GM23248 (cell line): Measurements from ENCODE around the gene PIGX. TPM values are rescaled to one million over a fixed set of nuclear protein-coding genes. Genes with fewer than 3 reads are reported as not detected.
A peak's percentile ranks its signal among the peaks of the same experiment; 100 is the strongest.

Experiments
- DNase-seq: peaks from one replicate; pipeline ENCODE4 v3.0.0-alpha.2; 2015
- H2AFZ ChIP-seq: fragments of 200-600 bp; sonication (generic); 2 replicates; pipeline ENCODE4 v1.6.1; 2016; ENCODE audit warnings: antibody characterized with exemption
- H3F3A ChIP-seq: fragments of 200-600 bp; sonication (generic); 2 replicates; pipeline ENCODE4 v1.6.1; 2016; ENCODE audit warnings: mild to moderate bottlenecking, antibody characterized with exemption, mixed run types; ENCODE audit not compliant: insufficient read depth
- H3K27ac ChIP-seq: fragments of 200-600 bp; sonication (generic); 2 replicates; pipeline ENCODE4 v1.5.1; 2016; ENCODE audit warnings: mild to moderate bottlenecking
- H3K27me3 ChIP-seq: fragments of 200-600 bp; sonication (generic); replicated peaks from 2 replicates; pipeline ENCODE4 v1.6.1; 2016; ENCODE audit warnings: mild to moderate bottlenecking; ENCODE audit not compliant: insufficient read depth
- H3K36me3 ChIP-seq: fragments of 200-600 bp; sonication (generic); 2 replicates; pipeline ENCODE4 v1.6.1; 2016; ENCODE audit warnings: low read depth, mild to moderate bottlenecking
- H3K4me1 ChIP-seq: fragments of 200-600 bp; sonication (generic); 2 replicates; pipeline ENCODE4 v1.6.1; 2016; ENCODE audit warnings: mild to moderate bottlenecking; ENCODE audit not compliant: insufficient read depth
- H3K4me2 ChIP-seq: fragments of 200-600 bp; sonication (generic); one replicate; pipeline ENCODE4 v1.6.1; 2016; ENCODE audit warnings: mild to moderate bottlenecking; ENCODE audit not compliant: unreplicated experiment
- H3K4me3 ChIP-seq: fragments of 200-600 bp; sonication (generic); 2 replicates; pipeline ENCODE4 v1.5.1; 2016; ENCODE audit warnings: mild to moderate bottlenecking
- H3K79me2 ChIP-seq: fragments of 200-600 bp; sonication (generic); 2 replicates; pipeline ENCODE4 v1.6.1; 2016; ENCODE audit warnings: mild to moderate bottlenecking; ENCODE audit not compliant: insufficient read depth
- H3K9ac ChIP-seq: fragments of 200-600 bp; sonication (generic); 2 replicates; pipeline ENCODE4 v1.6.1; 2016; ENCODE audit warnings: mild to moderate bottlenecking
- H3K9me2 ChIP-seq: fragments of 200-600 bp; sonication (generic); 2 replicates; pipeline ENCODE4 v1.6.1; 2016; ENCODE audit warnings: mixed run types, mild to moderate bottlenecking, moderate library complexity; ENCODE audit not compliant: insufficient read depth
- H3K9me3 ChIP-seq: fragments of 200-600 bp; sonication (generic); one replicate; pipeline ENCODE4 v1.6.1; 2017; ENCODE audit warnings: low read depth
- H4K20me1 ChIP-seq: fragments of 200-600 bp; sonication (generic); 2 replicates; pipeline ENCODE4 v1.6.0; 2016; ENCODE audit not compliant: insufficient read depth
- EZH2 ChIP-seq: fragments of 200-600 bp; sonication (generic); IDR thresholded peaks from 2 replicates; pipeline ENCODE4 v1.6.1; 2018; ENCODE audit warnings: antibody characterized with exemption, mild to moderate bottlenecking; ENCODE audit not compliant: insufficient read depth, poor library complexity, severe bottlenecking
- EZH2phosphoT487 ChIP-seq: fragments of 200-600 bp; sonication (generic); IDR thresholded peaks from 2 replicates; pipeline ENCODE4 v1.6.1; 2018; ENCODE audit warnings: antibody characterized with exemption, moderate library complexity, mild to moderate bottlenecking, low read depth; ENCODE audit not compliant: insufficient read depth
- WGBS, 2 experiments: methylation state at CpG; one replicate each; pipeline ENCODE4 v1.1.6; 2015 to 2017; ENCODE audit warnings: low lambda C conversion rate in 2 of 2, low coverage in 1 of 2; ENCODE audit errors: missing lambda C conversion rate in 2 of 2; 5-methylcytosine and 5-hydroxymethylcytosine counted together
- in situ Hi-C: fragments of 300-500 bp; cut with MboI; formaldehyde crosslinking; loops from 2 replicates; pipeline ENCODE4 v1.15.0; 2020
- polyA plus RNA-seq: library from polyadenylated mRNA; unstranded; fragments of >200 nt; fragmentation: Nextera tagmentation; extraction: Ambion mirVana; gene quantifications from 2 replicates; pipeline ENCODE4 v1.2.1, GENCODE V29; 2016
- small RNA-seq: library from RNA; depleted of rRNA; stranded (forward); fragments of <200 nt; gene quantifications from one replicate; pipeline ENCODE3, GENCODE V24; 2014; ENCODE audit warnings: low read depth, low replicate concordance
- total RNA-seq: library from RNA; depleted of rRNA; stranded (reverse); fragments of >200 nt; shearing (Covaris generic); gene quantifications from 2 replicates; pipeline ENCODE4 v1.2.3, GENCODE V29; 2014; rRNA removed

The PIGX gene
- total and polyA plus RNA-seq, 2 experiments from 2014 or later = 27.6 to 36.0 TPM

DNA sequence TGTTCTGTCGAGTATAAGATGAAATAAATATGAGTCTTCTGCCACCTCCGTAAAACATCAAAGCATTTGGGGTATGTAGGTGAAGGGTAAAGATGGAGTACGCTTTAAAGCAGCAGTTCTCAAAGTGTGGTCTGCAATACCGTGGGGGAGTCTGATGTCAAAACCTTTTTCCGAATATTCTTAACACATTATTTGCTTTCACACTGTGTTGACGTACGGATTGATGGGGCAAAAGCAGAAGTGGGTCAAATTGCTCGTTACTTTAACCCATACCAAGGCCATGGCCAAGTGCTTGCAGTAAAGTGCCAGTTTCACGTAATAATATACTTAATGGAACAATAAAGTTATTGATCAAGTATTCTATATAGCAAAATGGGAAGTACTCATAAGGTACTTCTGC, 63.8 kb downstream of the PIGX start:
- Histone ChIP-seq H2AFZ (no peak overlapping the region), H3K36me3 (no peaks in the 10 kb centered on the region), H3K79me2 (peaks cover 86% of the 10 kb centered on the region), H3K4me3 (no peak overlapping the region), H3K27me3 (no peaks in the 10 kb centered on the region), H3K4me1 (peaks cover 45% of the 10 kb centered on the region), H3K4me2 (no peak overlapping the region), H3K9me2 (no peaks in the 10 kb centered on the region), H3F3A (peaks cover 69% of the 10 kb centered on the region), H3K9ac (no peak overlapping the region), H3K27ac (no peak overlapping the region), H3K9me3 (no peaks in the 10 kb centered on the region), H4K20me1 (peaks cover 32% of the 10 kb centered on the region)
- in situ Hi-C loops = no loop called here
- no peak for DNase-seq
- WGBS, 2 experiments = 94 to 96% methylated on average over 9 of the region's 9 CpGs
- TF ChIP-seq EZH2phosphoT487 = no peak
- no peak for TF ChIP-seq EZH2

GRCh38 chr3:196777836-196778235, 65.7 kb downstream of the PIGX start:
- no peak overlapping the region for H3K27ac ChIP-seq
- peaks cover 45% of the 10 kb centered on the region for H3K4me1 ChIP-seq
- H3F3A ChIP-seq = peaks cover 76% of the 10 kb centered on the region
- H3K9me3 ChIP-seq = no peaks in the 10 kb centered on the region
- H3K4me2 ChIP-seq = peak overlapping the region; percentile 40
- no peaks in the 10 kb centered on the region for H3K27me3 ChIP-seq
- no peak overlapping the region for H3K9ac ChIP-seq
- TF ChIP-seq EZH2 (no peak), EZH2phosphoT487 (no peak)
- 98 to 99% methylated on average over 8 of the region's 8 CpGs for WGBS, 2 experiments
- H3K36me3 ChIP-seq = peaks cover 3% of the 10 kb centered on the region
- no peak for DNase-seq
- peaks cover 27% of the 10 kb centered on the region for H4K20me1 ChIP-seq
- no peak overlapping the region for H2AFZ ChIP-seq
- no peaks in the 10 kb centered on the region for H3K9me2 ChIP-seq
- no peak overlapping the region for H3K4me3 ChIP-seq
- in situ Hi-C loops = no loop called here
- peaks cover 86% of the 10 kb centered on the region for H3K79me2 ChIP-seq

DNA sequence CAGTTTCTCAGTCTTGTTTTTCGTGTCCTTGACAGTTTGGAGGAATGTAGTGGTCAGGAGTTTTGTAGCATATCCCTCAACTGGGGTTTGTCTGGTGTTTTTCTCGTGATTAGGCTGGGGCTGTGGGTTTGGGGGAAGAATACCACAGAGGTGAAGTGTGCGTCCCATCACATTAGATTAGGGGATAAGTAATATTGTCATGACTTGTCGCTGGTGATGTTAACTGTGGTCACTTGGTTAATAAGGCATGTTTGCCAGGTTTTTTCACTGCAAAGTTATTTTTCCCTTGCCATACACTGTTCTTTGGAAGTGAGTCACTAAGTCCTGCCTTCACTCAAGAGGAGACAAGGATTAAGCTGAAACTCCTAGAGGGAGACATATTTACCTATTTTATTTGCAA, 66.6 kb downstream of the PIGX start:
- no peaks in the 10 kb centered on the region for H3K9me2 ChIP-seq
- no peak for TF ChIP-seq EZH2
- no peak for TF ChIP-seq EZH2phosphoT487
- no peak overlapping the region; the same call in 1 of the 2 replicates for H3K4me3 ChIP-seq
- H3K4me2 ChIP-seq = peak overlapping the region; percentile 40
- peaks cover 23% of the 10 kb centered on the region for H4K20me1 ChIP-seq
- no peaks in the 10 kb centered on the region for H3K27me3 ChIP-seq
- H3K4me1 ChIP-seq = peaks cover 39% of the 10 kb centered on the region
- peaks cover 12% of the 10 kb centered on the region for H3K36me3 ChIP-seq
- peak overlapping the region; percentile 72 for H3K27ac ChIP-seq
- whole genome bisulfite sequencing, 2 experiments = 0 to 3% methylated on average over 4 of the region's 4 CpGs
- peak; percentile 84 for DNase-seq
- H3F3A ChIP-seq = peaks cover 67% of the 10 kb centered on the region
- no peaks in the 10 kb centered on the region for H3K9me3 ChIP-seq
- peaks cover 86% of the 10 kb centered on the region for H3K79me2 ChIP-seq
- H2AFZ ChIP-seq = no peak overlapping the region
- in situ Hi-C loops = no loop called here
- H3K9ac ChIP-seq = peak overlapping the region; percentile 44

DNA sequence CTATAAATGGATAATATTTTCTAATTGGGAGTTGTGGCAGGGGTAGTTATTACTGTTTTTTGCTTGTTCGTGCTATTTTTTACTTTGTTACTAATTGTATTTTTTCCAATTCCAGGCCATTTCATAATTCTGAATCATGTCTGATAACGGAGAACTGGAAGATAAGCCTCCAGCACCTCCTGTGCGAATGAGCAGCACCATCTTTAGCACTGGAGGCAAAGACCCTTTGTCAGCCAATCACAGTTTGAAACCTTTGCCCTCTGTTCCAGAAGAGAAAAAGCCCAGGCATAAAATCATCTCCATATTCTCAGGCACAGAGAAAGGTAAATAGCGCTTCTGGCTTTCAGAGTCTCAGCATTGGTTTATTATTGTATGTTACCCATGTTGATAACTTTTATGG, 70.3 kb downstream of the PIGX start:
- peaks cover 19% of the 10 kb centered on the region for H3K4me1 ChIP-seq

More for the DNA sequence above, 70.3 kb downstream of the PIGX start:
- WGBS, 2 experiments = 98 to 99% methylated on average over 4 of the region's 4 CpGs
- DNase-seq = no peak
- in situ Hi-C loops = no loop called here
- Histone ChIP-seq H3K9ac (no peak overlapping the region), H3K27ac (no peak overlapping the region), H3K79me2 (peaks cover 89% of the 10 kb centered on the region), H3F3A (peaks cover 39% of the 10 kb centered on the region), H4K20me1 (peaks cover 11% of the 10 kb centered on the region; the same call in 1 of the 2 replicates), H3K4me3 (no peak overlapping the region), H3K36me3 (peaks cover 13% of the 10 kb centered on the region), H3K9me3 (no peaks in the 10 kb centered on the region), H3K9me2 (no peaks in the 10 kb centered on the region), H3K27me3 (no peaks in the 10 kb centered on the region), H3K4me2 (no peak overlapping the region), H2AFZ (no peak overlapping the region)
- TF ChIP-seq EZH2phosphoT487 (no peak), EZH2 (no peak)

Small RNA genes lying within 50 kb of the gene (small RNA-seq; reads per million reads assigned to genes)
- gene RNU4-89P (not detected), gene RNU6-42P (0.19 reads per million), gene RNU6-646P (not detected)

Other genes starting within 250 kb of the PIGX start
- gene RNF168, start 208.6 kb upstream of the PIGX start, total RNA-seq = 12.3 and 14.2 TPM in 2 replicates
- gene RNF168, start 208.6 kb upstream of the PIGX start, polyA plus RNA-seq = 13.6 and 14.2 TPM in 2 replicates
- not detected in 2 replicates for gene SMCO1, start 197.0 kb upstream of the PIGX start, total RNA-seq
- gene SMCO1, start 197.0 kb upstream of the PIGX start, polyA plus RNA-seq = not detected in 2 replicates
- 8.9 and 9.4 TPM in 2 replicates for gene WDR53, start 143.8 kb upstream of the PIGX start, total RNA-seq
- 9.3 and 12.7 TPM in 2 replicates for gene WDR53, start 143.8 kb upstream of the PIGX start, polyA plus RNA-seq
- 7.2 and 10.7 TPM in 2 replicates for gene FBXO45, start 143.7 kb upstream of the PIGX start, total RNA-seq
- gene FBXO45, start 143.7 kb upstream of the PIGX start, polyA plus RNA-seq = 1.7 and 2.1 TPM in 2 replicates
- gene NRROS, start 72.7 kb upstream of the PIGX start, total RNA-seq = 0.22 TPM in 1 of 2 replicates, not detected in the other
- not detected in 2 replicates for gene NRROS, start 72.7 kb upstream of the PIGX start, polyA plus RNA-seq
- gene CEP19, start 127 bp upstream of the PIGX start, total RNA-seq = 5.4 and 5.6 TPM in 2 replicates
- 4.5 and 5.7 TPM in 2 replicates for gene CEP19, start 127 bp upstream of the PIGX start, polyA plus RNA-seq
- gene PAK2, start 27.5 kb downstream of the PIGX start, total RNA-seq = 22.6 and 24.4 TPM in 2 replicates
- gene PAK2, start 27.5 kb downstream of the PIGX start, polyA plus RNA-seq = 29.4 and 30.5 TPM in 2 replicates
- 30.2 and 36.2 TPM in 2 replicates for gene SENP5, start 155.5 kb downstream of the PIGX start, total RNA-seq
- 16.2 and 16.9 TPM in 2 replicates for gene SENP5, start 155.5 kb downstream of the PIGX start, polyA plus RNA-seq
- 75.3 and 81.9 TPM in 2 replicates for gene NCBP2, start 230.2 kb downstream of the PIGX start, total RNA-seq
- 107 TPM in 2 replicates for gene NCBP2, start 230.2 kb downstream of the PIGX start, polyA plus RNA-seq